Heart left ventricle (tissue), 13 donors: Measurements from ENCODE around the gene NAT14.

Experiments
- CTCF ChIP-seq, 12 donors: fragments of 200-600 bp; sonication (generic) in 4 of 12; IDR thresholded peaks; one replicate each; pipeline versions ENCODE4 v1.5.0 to v1.8.0; 2018 to 2022; ENCODE audit warnings: antibody characterized with exemption in 12 of 12, mild to moderate bottlenecking in 5 of 12
- POLR2A ChIP-seq, 2 donors: fragments of 450-650 bp; IDR thresholded peaks; one replicate each; pipeline ENCODE4 v1.6.1; 2017; ENCODE audit warnings: antibody characterized with exemption in 2 of 2, mild to moderate bottlenecking in 2 of 2, moderate library complexity in 2 of 2
- donor health status: ischemic (EF 13 %, LVEDD 7.1; RV severe dilation, severe dysfunction).
- donor health status: DM: no; HTN: yes; CAD: no.
- donor health status: DM: no; HTN: no; CAD: no.
- donor health status: ischemic (EF 25% LVEDD 6.9; RV normal size, moderate dysfunction).
- donor health status: ischemic (EF 25% LVEDD 5.7; RV mildly dilated, moderate dysfunction).
- donor health status: ischemic (EF 35%, LVEDD 5.7; RV mildly dilated, moderate dysfunction).
- donor health status: nonischemic (EF 11% LVEDD 7.7; RV severe dilation, severe dysfunction).
- donor health status: DM: yes; HTN: yes; CAD: no.
- donor health status: PGD.
- donor health status: ischemic (EF 29% LVEDD 5.4; RV normal size, mild dysfunction).
- donor health status: nonischemic (EF 23%, LVEDD 6.1; RV moderate dilation, normal function).

- TF ChIP-seq CTCF (IDR thresholded peaks at IDR 0.05) (no peak), POLR2A (IDR thresholded peaks at IDR 0.05) (no peak)
These were observed 8.7 kb downstream of the NAT14 start for GRCh38 chr19:55493645-55494171.
